Muscle layer of colon (tissue), 2 donors: ENCODE measurements around the gene CBFA2T2.
"Not testable (repeated sequence)": the region's sequence is repeated elsewhere in the genome, so short reads cannot be mapped to it uniquely, and the experiment has no call there.

Experiments
- H3K27ac ChIP-seq: one replicate; pipeline ENCODE4 v1.7.0; 2013; ENCODE audit warnings: low read depth, mild to moderate bottlenecking, low read length, moderate library complexity
- H3K27me3 ChIP-seq, 2 donors: one replicate each; pipeline ENCODE4 v1.7.0; 2013; ENCODE audit warnings: low read length in 2 of 2, mild to moderate bottlenecking in 2 of 2; ENCODE audit not compliant: insufficient read depth in 2 of 2, control insufficient read depth in 1 of 2
- H3K36me3 ChIP-seq: one replicate; pipeline ENCODE4 v1.7.0; 2013; ENCODE audit warnings: mild to moderate bottlenecking, low read length; ENCODE audit not compliant: insufficient read depth
- H3K4me1 ChIP-seq: one replicate; pipeline ENCODE4 v1.7.0; 2013; ENCODE audit warnings: mild to moderate bottlenecking, low read length; ENCODE audit not compliant: insufficient read depth
- H3K4me3 ChIP-seq, 2 donors: one replicate each; pipeline ENCODE4 v1.7.0; 2013; ENCODE audit warnings: low read length in 2 of 2, low read depth in 1 of 2, mild to moderate bottlenecking in 1 of 2, moderate library complexity in 1 of 2
- H3K9ac ChIP-seq: one replicate; pipeline ENCODE4 v1.7.0; 2013; ENCODE audit warnings: low read length
- H3K9me3 ChIP-seq: one replicate; pipeline ENCODE4 v1.7.0; 2013; ENCODE audit warnings: mild to moderate bottlenecking, low read length
- donor health status: abdominal sarcoma.
- donor health status: Adenocarcinoma of cecum.

The CBFA2T2 gene

DNA sequence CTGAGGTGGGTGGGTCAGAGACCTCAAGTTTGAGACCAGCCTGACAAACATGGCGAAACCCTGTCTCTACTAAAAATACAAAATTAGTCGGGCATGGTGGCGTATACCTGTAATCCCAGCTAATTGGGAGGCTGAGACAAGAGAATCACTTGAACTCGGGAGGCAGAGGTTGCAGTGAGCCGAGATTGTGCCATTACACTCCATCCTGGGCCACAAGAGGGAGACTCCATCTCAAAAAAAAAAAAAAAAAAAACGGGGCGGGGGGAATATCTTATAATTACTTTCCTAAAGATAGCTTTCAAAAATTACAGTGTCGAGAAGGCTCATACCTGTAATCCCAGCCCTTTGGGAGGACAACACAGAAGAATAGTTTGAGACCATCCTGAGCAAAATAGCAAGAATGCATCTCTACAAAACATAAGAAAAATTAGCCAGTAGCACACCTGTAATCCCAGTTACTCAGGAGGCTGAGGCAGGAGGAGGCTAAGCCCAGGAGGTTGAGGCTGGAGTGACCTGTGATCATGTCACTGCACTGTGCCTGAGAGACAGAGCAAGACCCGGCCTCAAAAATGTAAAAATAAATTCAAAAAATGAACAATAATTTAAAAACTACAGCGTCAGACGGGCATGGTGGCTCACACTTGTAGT, 25.8 kb downstream of the CBFA2T2 start:
- no peak overlapping the region for H3K4me3 ChIP-seq
- no peaks in the 10 kb centered on the region for H3K27me3 ChIP-seq
- H3K27ac ChIP-seq, result no peak overlapping the region
- H3K9ac ChIP-seq, result no peak overlapping the region
- H3K9me3 ChIP-seq, result no peaks in the 10 kb centered on the region
- H3K4me1 ChIP-seq, result peaks cover 12% of the 10 kb centered on the region
- H3K36me3 ChIP-seq, result no peaks in the 10 kb centered on the region

DNA sequence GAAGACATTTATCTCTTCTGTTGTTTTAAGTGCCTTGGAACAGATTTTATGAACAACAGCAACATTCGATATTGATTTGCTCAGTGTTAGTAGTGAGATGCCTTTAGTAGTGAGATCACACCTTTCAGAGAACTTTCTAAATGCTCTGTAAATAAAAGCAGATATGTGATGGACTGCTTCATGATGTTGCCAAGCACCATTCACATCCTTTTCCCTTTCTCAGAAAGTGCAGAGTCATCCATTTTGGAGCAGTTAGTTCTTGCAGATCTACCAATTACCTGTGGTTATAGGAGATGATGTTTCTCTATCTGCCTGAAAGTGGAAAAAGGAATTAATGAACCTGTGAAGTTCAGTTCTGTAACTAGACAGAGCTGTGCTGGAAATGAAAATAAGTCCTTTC, 27.0 kb downstream of the CBFA2T2 start:
- H3K36me3 ChIP-seq, result no peaks in the 10 kb centered on the region
- H3K27ac ChIP-seq, result no peak overlapping the region
- H3K9me3 ChIP-seq, result no peaks in the 10 kb centered on the region
- H3K9ac ChIP-seq, result no peak overlapping the region
- no peaks in the 10 kb centered on the region for H3K27me3 ChIP-seq
- no peak overlapping the region for H3K4me3 ChIP-seq
- peaks cover 12% of the 10 kb centered on the region for H3K4me1 ChIP-seq

- H3K27ac ChIP-seq, result no peak overlapping the region
- H3K9me3 ChIP-seq, result no peaks in the 10 kb centered on the region
- H3K27me3 ChIP-seq, result no peaks in the 10 kb centered on the region
- no peaks in the 10 kb centered on the region for H3K36me3 ChIP-seq
- no peak overlapping the region for H3K4me3 ChIP-seq
- no peak overlapping the region for H3K9ac ChIP-seq
- peaks cover 12% of the 10 kb centered on the region for H3K4me1 ChIP-seq
Observed at GRCh38 chr20:33518071-33518470, 28.2 kb downstream of the CBFA2T2 start.

DNA sequence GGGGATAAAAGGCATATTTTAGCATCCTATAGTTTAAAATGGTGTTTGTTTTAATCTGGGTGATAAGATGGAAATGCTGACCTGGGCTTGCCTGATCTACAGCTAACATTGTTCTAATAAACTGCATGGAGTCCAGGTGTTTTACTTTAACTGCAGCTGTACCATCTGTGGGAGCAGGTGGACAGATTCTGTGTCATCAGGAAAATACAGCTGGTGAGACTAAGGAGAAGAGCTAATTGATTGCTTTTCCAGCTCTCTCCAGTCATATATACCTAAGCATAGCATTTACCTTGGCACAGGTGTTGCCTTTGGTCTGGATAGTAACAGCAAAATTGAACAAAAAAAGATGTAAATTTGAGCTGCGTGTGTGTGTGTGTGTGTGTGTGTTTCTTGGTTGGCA, 31.6 kb downstream of the CBFA2T2 start:
- Histone ChIP-seq H3K9me3 (no peaks in the 10 kb centered on the region), H3K9ac (no peak overlapping the region), H3K36me3 (peaks cover 5% of the 10 kb centered on the region), H3K27ac (no peak overlapping the region), H3K27me3 (no peaks in the 10 kb centered on the region), H3K4me3 (no peak overlapping the region), H3K4me1 (peaks cover 10% of the 10 kb centered on the region)

- Histone ChIP-seq H3K4me3 (no peak overlapping the region), H3K36me3 (peaks cover 5% of the 10 kb centered on the region), H3K9ac (no peak overlapping the region), H3K4me1 (peaks cover 7% of the 10 kb centered on the region), H3K27ac (no peak overlapping the region), H3K9me3 (no peaks in the 10 kb centered on the region), H3K27me3 (no peaks in the 10 kb centered on the region)
Observed at GRCh38 chr20:33522256-33522820, 32.4 kb downstream of the CBFA2T2 start.

DNA sequence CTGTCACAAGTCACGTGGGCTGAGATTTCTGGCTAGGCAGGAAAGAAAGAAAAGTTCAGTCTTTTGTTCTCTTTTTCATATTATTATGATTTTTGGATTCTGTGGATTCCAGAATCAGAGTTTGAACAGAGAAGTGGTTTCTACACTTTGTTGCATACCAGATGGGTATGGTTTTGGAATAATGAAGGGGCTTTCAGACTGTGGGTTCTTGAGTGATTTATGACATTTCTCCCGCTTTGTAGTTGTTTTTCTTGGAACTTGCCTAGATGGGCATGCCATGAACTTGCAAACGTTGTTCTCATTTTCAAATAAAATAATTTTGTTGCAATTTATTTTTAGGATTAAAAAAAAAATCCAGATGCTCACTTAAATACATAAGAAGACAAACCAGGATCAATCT, 34.4 kb downstream of the CBFA2T2 start:
- no peak overlapping the region for H3K4me3 ChIP-seq
- no peaks in the 10 kb centered on the region for H3K27me3 ChIP-seq
- no peaks in the 10 kb centered on the region for H3K9me3 ChIP-seq
- H3K27ac ChIP-seq, result no peak overlapping the region
- peaks cover 5% of the 10 kb centered on the region for H3K36me3 ChIP-seq
- peaks cover 5% of the 10 kb centered on the region for H3K4me1 ChIP-seq
- no peak overlapping the region for H3K9ac ChIP-seq

GRCh38 chr20:33526769-33527168, 36.9 kb downstream of the CBFA2T2 start:
- H3K27ac ChIP-seq, result no peak overlapping the region
- H3K9me3 ChIP-seq, result no peaks in the 10 kb centered on the region

DNA sequence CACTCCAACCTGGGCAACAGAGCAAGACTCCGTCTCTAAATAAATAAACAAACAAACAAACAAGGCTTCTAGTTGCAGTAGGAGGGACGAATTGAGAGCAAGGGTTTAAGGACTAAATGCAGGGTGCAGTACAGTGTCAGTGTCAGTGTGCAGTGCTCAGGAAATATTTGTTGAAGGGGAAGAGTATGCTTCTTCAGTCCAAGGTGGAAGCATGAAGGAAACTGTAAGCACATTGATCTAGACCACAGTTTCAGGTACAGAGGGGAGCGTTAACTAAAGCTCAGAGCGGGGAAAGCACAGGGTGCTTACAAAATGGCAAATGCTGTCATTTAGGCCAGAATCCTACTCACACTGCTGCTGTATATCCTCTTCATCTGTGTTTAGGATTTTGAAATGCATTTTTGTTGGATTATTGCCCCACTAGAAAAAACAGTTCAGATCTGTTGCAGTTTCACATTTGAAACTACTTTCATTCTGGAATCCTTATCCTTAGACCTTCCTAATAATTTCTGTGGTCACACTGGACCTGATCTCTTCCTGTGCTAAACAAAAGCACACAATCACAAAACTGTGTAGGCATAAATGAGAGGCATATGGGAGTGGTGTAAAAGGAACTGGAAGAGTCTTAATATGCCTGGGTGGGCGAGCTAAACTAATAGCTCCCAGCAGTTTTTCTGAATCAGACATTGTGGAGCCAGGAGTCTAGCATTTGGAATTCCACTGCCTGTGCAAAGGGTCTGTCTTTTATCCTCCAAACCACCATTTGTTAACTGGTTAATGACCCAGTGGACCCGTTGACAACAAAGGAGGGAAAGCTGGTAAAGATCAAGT, 41.4 kb downstream of the CBFA2T2 start:
- H3K27me3 ChIP-seq, result no peaks in the 10 kb centered on the region
- peak overlapping the region in 1 of 2 donors; percentile 33 for H3K4me3 ChIP-seq
- H3K4me1 ChIP-seq, result peaks cover 40% of the 10 kb centered on the region
- no peaks in the 10 kb centered on the region for H3K36me3 ChIP-seq
- H3K9ac ChIP-seq, result no peak overlapping the region
- H3K27ac ChIP-seq, result peak overlapping the region; percentile 52
- H3K9me3 ChIP-seq, result no peaks in the 10 kb centered on the region

More at GRCh38 chr20:33526769-33527168, 36.9 kb downstream of the CBFA2T2 start:
- peaks cover 22% of the 10 kb centered on the region for H3K4me1 ChIP-seq
- no peaks in the 10 kb centered on the region for H3K27me3 ChIP-seq
- H3K9ac ChIP-seq, result no peak overlapping the region
- peaks cover 5% of the 10 kb centered on the region for H3K36me3 ChIP-seq
- no peak overlapping the region for H3K4me3 ChIP-seq

DNA sequence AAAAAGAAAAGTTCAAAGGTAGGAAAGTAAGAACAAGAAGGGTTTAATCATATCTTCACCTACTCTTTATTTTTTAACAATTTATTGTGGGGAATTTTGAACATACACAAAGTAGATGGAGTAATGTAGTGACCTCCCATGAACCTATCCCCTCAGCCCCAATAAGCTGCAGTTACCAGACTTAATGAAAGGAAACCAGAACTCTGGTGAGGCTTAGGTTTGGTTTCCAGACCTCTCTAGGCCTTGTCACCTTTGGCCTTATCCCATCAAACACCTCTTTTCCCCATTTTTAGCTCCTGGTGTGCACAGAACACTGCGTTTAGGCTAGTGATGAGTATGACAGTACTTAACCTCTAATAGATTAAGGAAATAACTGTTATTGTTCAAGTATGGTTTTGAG, 42.0 kb downstream of the CBFA2T2 start:
- H3K4me3 ChIP-seq, result no peak overlapping the region
- no peaks in the 10 kb centered on the region for H3K36me3 ChIP-seq
- H3K27ac ChIP-seq, result peak overlapping the region; percentile 28
- H3K4me1 ChIP-seq, result peaks cover 37% of the 10 kb centered on the region
- H3K27me3 ChIP-seq, result no peaks in the 10 kb centered on the region
- H3K9me3 ChIP-seq, result no peaks in the 10 kb centered on the region
- H3K9ac ChIP-seq, result no peak overlapping the region

- H3K36me3 ChIP-seq, result no peaks in the 10 kb centered on the region
- peak overlapping the region; percentile 28 for H3K27ac ChIP-seq
- H3K9ac ChIP-seq, result no peak overlapping the region
- peaks cover 34% of the 10 kb centered on the region for H3K4me1 ChIP-seq
- no peak overlapping the region for H3K4me3 ChIP-seq
- no peaks in the 10 kb centered on the region for H3K9me3 ChIP-seq
- H3K27me3 ChIP-seq, result no peaks in the 10 kb centered on the region
Observed at GRCh38 chr20:33532753-33533459, 43.0 kb downstream of the CBFA2T2 start.

- H3K27me3 ChIP-seq, H3K9ac ChIP-seq, H3K36me3 ChIP-seq, H3K9me3 ChIP-seq, H3K27ac ChIP-seq, H3K4me3 ChIP-seq: not testable (repeated sequence)
- H3K4me1 ChIP-seq, result peaks cover 48% of the 10 kb centered on the region
Observed at GRCh38 chr20:33535717-33536116, 45.8 kb downstream of the CBFA2T2 start.
